ENCODE data around the gene ALKBH3. TPM values are rescaled to one million over a fixed set of nuclear protein-coding genes. Genes with fewer than 3 reads are reported as not detected.

Gene ALKBH3
- total RNA-seq, 1 experiment from 2014 or later: 36.7 TPM

- no peak overlapping the region for H3K27ac ChIP-seq (ENCODE audit: low read depth, low read length)
- no peak overlapping the region for H3K9ac ChIP-seq (ENCODE audit: low read length)
- no TSS peak for BruUV-seq (replicated peaks)
- H3K4me2 ChIP-seq (ENCODE audit: low read length): no peak overlapping the region
- no peak overlapping the region for H2AFZ ChIP-seq (ENCODE audit: low read depth, low read length, poor library complexity, severe bottlenecking)
- POLR2A ChIA-PET: no interaction called here
- no peak for ATAC-seq
- H3K4me1 ChIP-seq (ENCODE audit: control insufficient read depth in 1 of 2, insufficient read depth in 2 of 2, low read length in 2 of 2): peaks cover 0 to 21% of the 10 kb centered on the region in 2 experiments; a peak in 2 of 4 replicates
- intact Hi-C loops (cut with micrococcal nuclease): no loop called here
- no peaks in the 10 kb centered on the region for H3K36me3 ChIP-seq (ENCODE audit: control insufficient read depth in 1 of 2, insufficient read depth in 2 of 2, low read length in 2 of 2)
- no peaks in the 10 kb centered on the region for H3K9me2 ChIP-seq (ENCODE audit: insufficient read depth)
- H3K27me3 ChIP-seq (ENCODE audit: insufficient read depth, low read length): no peaks in the 10 kb centered on the region
- no peaks in the 10 kb centered on the region for H4K20me1 ChIP-seq (ENCODE audit: insufficient read depth)
- no peak for TF ChIP-seq ZBTB33 (IDR thresholded peaks at IDR 0.05; ENCODE audit: extremely low read depth, insufficient replicate concordance, low read length)
- TF ChIP-seq REST (IDR thresholded peaks at IDR 0.05; ENCODE audit: low read depth): no peak
- no peak for TF ChIP-seq CBX3 (IDR thresholded peaks at IDR 0.05; ENCODE audit: low read depth)
- no peak for TF ChIP-seq SIN3A (IDR thresholded peaks at IDR 0.05; ENCODE audit: low read depth)
- TF ChIP-seq EZH2 (IDR thresholded peaks at IDR 0.05): no peak
- TF ChIP-seq EZH2phosphoT487 (IDR thresholded peaks at IDR 0.05; ENCODE audit: borderline replicate concordance): no peak
- TF ChIP-seq MAX (IDR thresholded peaks at IDR 0.05): no peak
- TF ChIP-seq SP1 (IDR thresholded peaks at IDR 0.05; ENCODE audit: low read depth): no peak
- no peak for TF ChIP-seq SRF (IDR thresholded peaks at IDR 0.05; ENCODE audit: low read depth)
- no peak for TF ChIP-seq JUND (IDR thresholded peaks at IDR 0.05)
- TF ChIP-seq FOSL1 (IDR thresholded peaks at IDR 0.05; ENCODE audit: low read depth): no peak
- RAD21 ChIA-PET (ENCODE audit: low non-redundant PET in 1 of 2, low total read pairs in 2 of 2, uncharacterized antibody in 2 of 2, unreplicated experiment in 2 of 2): no interaction called here
- CTCF ChIA-PET: no interaction called here
- DNase-seq (ENCODE audit: low read depth, low spot score): no peak
- H3K79me2 ChIP-seq (ENCODE audit: insufficient read depth, low read length): no peaks in the 10 kb centered on the region
- no peak overlapping the region for H3K4me3 ChIP-seq (replicated peaks in 1 of 2; ENCODE audit: low read depth in 1 of 2, low read length in 2 of 2)
- no peaks in the 10 kb centered on the region for H3K9me3 ChIP-seq (ENCODE audit: control insufficient read depth in 1 of 2, insufficient read depth in 1 of 2, low read depth in 1 of 2, low read length in 2 of 2)
Observed at GRCh38 chr11:43922744-43923405, 42.2 kb downstream of the ALKBH3 start.
